ENCODE data around the gene CELF5.

CELF5 gene

GRCh38 chr19:3243819-3244700, 19.6 kb downstream of the CELF5 start:
- DNase-seq (ENCODE audit: low spot score) = no peak

GRCh38 chr19:3245050-3245449, 20.6 kb downstream of the CELF5 start:
- no peak for DNase-seq (ENCODE audit: low spot score)

GRCh38 chr19:3248728-3249326, 24.4 kb downstream of the CELF5 start:
- no peak for DNase-seq (ENCODE audit: low spot score)

GRCh38 chr19:3249408-3249807, 24.9 kb downstream of the CELF5 start:
- DNase-seq (ENCODE audit: low spot score) = no peak

GRCh38 chr19:3250675-3251074, 26.2 kb downstream of the CELF5 start:
- no peak for DNase-seq (ENCODE audit: low spot score)

- no peak for DNase-seq (ENCODE audit: low spot score)
These were observed 26.8 kb downstream of the CELF5 start for GRCh38 chr19:3251229-3251628.

GRCh38 chr19:3252650-3253049, 28.2 kb downstream of the CELF5 start:
- DNase-seq (ENCODE audit: low spot score) = no peak

- no peak for DNase-seq (ENCODE audit: low spot score)
These were observed 28.8 kb downstream of the CELF5 start for GRCh38 chr19:3253270-3253669.

GRCh38 chr19:3254520-3254919, 30.1 kb downstream of the CELF5 start:
- no peak for DNase-seq (ENCODE audit: low spot score)

GRCh38 chr19:3257071-3257470, 32.6 kb downstream of the CELF5 start:
- no peak for DNase-seq (ENCODE audit: low spot score)

- DNase-seq (ENCODE audit: low spot score) = no peak
These were observed 37.9 kb downstream of the CELF5 start for GRCh38 chr19:3262362-3262761.

- DNase-seq (ENCODE audit: low spot score) = no peak
These were observed 39.4 kb downstream of the CELF5 start for GRCh38 chr19:3263866-3264265.

- no peak for DNase-seq (ENCODE audit: low spot score)
These were observed 41.0 kb downstream of the CELF5 start for GRCh38 chr19:3265432-3265831.

- DNase-seq (ENCODE audit: low spot score) = no peak
These were observed 41.7 kb downstream of the CELF5 start for GRCh38 chr19:3266092-3266693.

GRCh38 chr19:3266792-3267514, 42.5 kb downstream of the CELF5 start:
- DNase-seq (ENCODE audit: low spot score) = no peak

- no peak for DNase-seq (ENCODE audit: low spot score)
These were observed 43.9 kb downstream of the CELF5 start for GRCh38 chr19:3268326-3268725.

GRCh38 chr19:3268763-3269162, 44.3 kb downstream of the CELF5 start:
- DNase-seq (ENCODE audit: low spot score) = no peak

- DNase-seq (ENCODE audit: low spot score) = no peak
These were observed 45.6 kb downstream of the CELF5 start for GRCh38 chr19:3269916-3270671.

- DNase-seq (ENCODE audit: low spot score) = no peak
These were observed 46.4 kb downstream of the CELF5 start for GRCh38 chr19:3270902-3271301.

- DNase-seq (ENCODE audit: low spot score) = no peak
These were observed 48.0 kb downstream of the CELF5 start for GRCh38 chr19:3272401-3272931.

GRCh38 chr19:3272952-3273351, 48.5 kb downstream of the CELF5 start:
- DNase-seq (ENCODE audit: low spot score) = no peak
